ENCODE data around the gene DNAH6.

The DNAH6 gene

GRCh38 chr2:84850471-84850870, 334.2 kb downstream of the DNAH6 start:
- H3K27ac ChIP-seq = no peak overlapping the region
- TF ChIP-seq CTCF (conservative IDR thresholded peaks at IDR 0.05) = no peak

- TF ChIP-seq CTCF (conservative IDR thresholded peaks at IDR 0.05) = no peak
- no peak overlapping the region for H3K27ac ChIP-seq
Observed at GRCh38 chr2:84851876-84852275, 335.6 kb downstream of the DNAH6 start.

- no peak for TF ChIP-seq CTCF (conservative IDR thresholded peaks at IDR 0.05)
- no peak overlapping the region for H3K27ac ChIP-seq
Observed at GRCh38 chr2:84854850-84855249, 338.6 kb downstream of the DNAH6 start.

GRCh38 chr2:84855731-84856130, 339.4 kb downstream of the DNAH6 start:
- H3K27ac ChIP-seq = no peak overlapping the region
- no peak for TF ChIP-seq CTCF (conservative IDR thresholded peaks at IDR 0.05)

- TF ChIP-seq CTCF (conservative IDR thresholded peaks at IDR 0.05) = no peak
Observed at GRCh38 chr2:84856787-84857186, 340.5 kb downstream of the DNAH6 start.

GRCh38 chr2:84857566-84857965, 341.3 kb downstream of the DNAH6 start:
- H3K27ac ChIP-seq = no peak overlapping the region
- TF ChIP-seq CTCF (conservative IDR thresholded peaks at IDR 0.05) = no peak

More at GRCh38 chr2:84856787-84857186, 340.5 kb downstream of the DNAH6 start:
- H3K27ac ChIP-seq = no peak overlapping the region

- no peak for TF ChIP-seq CTCF (conservative IDR thresholded peaks at IDR 0.05)
- H3K27ac ChIP-seq = no peak overlapping the region
Observed at GRCh38 chr2:84858123-84858522, 341.8 kb downstream of the DNAH6 start.

GRCh38 chr2:84858937-84859336, 342.6 kb downstream of the DNAH6 start:
- no peak overlapping the region for H3K27ac ChIP-seq
- no peak for TF ChIP-seq CTCF (conservative IDR thresholded peaks at IDR 0.05)
